IMR-90 (cell line): ENCODE results near the gene REXO5. TPM values are rescaled to one million over a fixed set of nuclear protein-coding genes. Genes with fewer than 3 reads are reported as not detected.
A peak's percentile ranks its signal among the peaks of the same experiment; 100 is the strongest.

ENCODE experiments used
- ATAC-seq: fragments of 200-7000 bp; cut with Tn5 transposase; 2 replicates; pipeline ENCODE4 v1.9.1; 2020; ENCODE audit warnings: low read depth, mild to moderate bottlenecking, moderate library complexity
- BruUV-seq: library from RNA; stranded (reverse); fragments of 400-500 nt; replicated peaks from 2 replicates; lab custom pipeline; 2021; lab: Mats Ljungman, UMichigan
- CTCF ChIA-PET: fragments of 300-600 bp; formaldehyde crosslinking; extraction: SDS; loops from one replicate; lab custom pipeline; 2021; ENCODE audit warnings: antibody characterized with exemption; lab: Yijun Ruan, JAX
- POLR2A ChIA-PET: fragments of 300-600 bp; sonication (Branson Sonifier 250); formaldehyde crosslinking; loops from one replicate; lab custom pipeline; 2022; ENCODE audit warnings: antibody characterized with exemption; ENCODE audit not compliant: unreplicated experiment; lab: Charles Lee
- DNase-seq: peaks from one replicate; pipeline ENCODE4 v3.0.0; 2013
- H2AFZ ChIP-seq: replicated peaks from 2 replicates; pipeline ENCODE3; 2013; ENCODE audit warnings: low read length, mild to moderate bottlenecking; ENCODE audit not compliant: poor library complexity
- H2AK5ac ChIP-seq: 2 replicates; pipeline ENCODE4 v1.6.1; 2013; ENCODE audit warnings: low read depth, low read length, inconsistent platforms
- H2AK9ac ChIP-seq: replicated peaks from 2 replicates; pipeline ENCODE3; 2013; ENCODE audit warnings: mild to moderate bottlenecking, low read depth, low read length, moderate library complexity; ENCODE audit not compliant: poor library complexity
- H2BK120ac ChIP-seq: 2 replicates; pipeline ENCODE4 v1.6.1; 2013; ENCODE audit warnings: low read depth, low read length, inconsistent platforms
- H2BK15ac ChIP-seq: 3 replicates; pipeline ENCODE4 v1.6.1; 2013; ENCODE audit warnings: low read depth, low read length, inconsistent platforms
- H2BK20ac ChIP-seq: 2 replicates; pipeline ENCODE4 v1.6.1; 2013; ENCODE audit warnings: low read depth, mild to moderate bottlenecking, inconsistent platforms, low read length, moderate library complexity
- H2BK5ac ChIP-seq: 2 replicates; pipeline ENCODE4 v1.6.1; 2013; ENCODE audit warnings: mild to moderate bottlenecking, low read depth, low read length, inconsistent platforms; ENCODE audit not compliant: poor library complexity, severe bottlenecking
- H3K14ac ChIP-seq: replicated peaks from 2 replicates; pipeline ENCODE4 v1.6.1; 2013; ENCODE audit warnings: low read depth, low read length, inconsistent platforms
- H3K18ac ChIP-seq: 2 replicates; pipeline ENCODE4 v1.6.1; 2013; ENCODE audit warnings: low read depth, low read length, control low read depth
- H3K23ac ChIP-seq: 2 replicates; pipeline ENCODE4 v1.6.1; 2013; ENCODE audit warnings: low read depth, low read length, inconsistent platforms
- H3K27ac ChIP-seq: 2 replicates; pipeline ENCODE4 v1.5.1; 2013; ENCODE audit warnings: mild to moderate bottlenecking, control low read depth, low read length; ENCODE audit not compliant: insufficient read depth
- H3K27me3 ChIP-seq: 2 replicates; pipeline ENCODE4 v1.6.1; 2013; ENCODE audit warnings: low read length; ENCODE audit not compliant: control insufficient read depth, insufficient read depth
- H3K36me3 ChIP-seq: 2 replicates; pipeline ENCODE4 v1.6.1; 2013; ENCODE audit warnings: low read length, mixed read lengths; ENCODE audit not compliant: control insufficient read depth, insufficient read depth
- H3K4ac ChIP-seq: 2 replicates; pipeline ENCODE4 v1.6.1; 2013; ENCODE audit warnings: low read depth, low read length, inconsistent platforms
- H3K4me1 ChIP-seq: 2 replicates; pipeline ENCODE4 v1.6.1; 2013; ENCODE audit warnings: low read length, mixed read lengths; ENCODE audit not compliant: control insufficient read depth, insufficient read depth
- H3K4me2 ChIP-seq: 2 replicates; pipeline ENCODE4 v1.6.1; 2013; ENCODE audit warnings: low read depth, mild to moderate bottlenecking, control low read depth, low read length, moderate library complexity
- H3K4me3 ChIP-seq: 2 replicates; pipeline ENCODE4 v1.5.1; 2013; ENCODE audit warnings: low read depth, mild to moderate bottlenecking, control low read depth, low read length, moderate library complexity; ENCODE audit not compliant: insufficient read depth
- H3K56ac ChIP-seq: 2 replicates; pipeline ENCODE4 v1.6.1; 2013; ENCODE audit warnings: low read length, inconsistent platforms; ENCODE audit not compliant: insufficient read depth; ENCODE audit errors: extremely low read depth
- H3K79me1 ChIP-seq, 2 experiments: 2 replicates each; pipeline ENCODE4 v1.6.1; 2013; ENCODE audit warnings: low read length in 2 of 2, inconsistent platforms in 1 of 2, low read depth in 1 of 2
- H3K9ac ChIP-seq: 2 replicates; pipeline ENCODE4 v1.6.1; 2013; ENCODE audit warnings: low read depth, low read length, control low read depth
- H3K9me1 ChIP-seq: 2 replicates; pipeline ENCODE4 v1.6.1; 2013; ENCODE audit warnings: low read length, inconsistent platforms; ENCODE audit not compliant: insufficient read depth
- H3K9me3 ChIP-seq: 2 replicates; pipeline ENCODE4 v1.6.1; 2013; ENCODE audit warnings: low read length; ENCODE audit not compliant: control insufficient read depth, insufficient read depth
- H4K20me1 ChIP-seq: 2 replicates; pipeline ENCODE4 v1.6.1; 2013; ENCODE audit warnings: low read length, inconsistent platforms; ENCODE audit not compliant: insufficient read depth
- H4K5ac ChIP-seq: 2 replicates; pipeline ENCODE4 v1.6.1; 2013; ENCODE audit warnings: mild to moderate bottlenecking, low read depth, low read length, control low read depth
- H4K8ac ChIP-seq, 2 experiments: 2 replicates each; pipeline ENCODE4 v1.6.1; 2013; ENCODE audit warnings: low read depth in 2 of 2, low read length in 2 of 2, control low read depth in 1 of 2, inconsistent platforms in 1 of 2
- H4K91ac ChIP-seq: 2 replicates; pipeline ENCODE4 v1.6.1; 2013; ENCODE audit warnings: low read depth, low read length, inconsistent platforms; ENCODE audit not compliant: insufficient read depth
- BHLHE40 ChIP-seq: fragments of 150-350 bp; IDR thresholded peaks from 2 replicates; pipeline ENCODE4 v1.6.1; 2016; ENCODE audit warnings: mild to moderate bottlenecking, low read depth, low read length
- CHD1 ChIP-seq: IDR thresholded peaks from 2 replicates; pipeline ENCODE4 v1.6.1; 2012; ENCODE audit warnings: low read depth, low read length, improper control_type of control experiment
- MAZ ChIP-seq: IDR thresholded peaks from 2 replicates; pipeline ENCODE4 v1.6.1; 2012; ENCODE audit warnings: low read depth, mild to moderate bottlenecking, low read length, improper control_type of control experiment, moderate library complexity, borderline replicate concordance
- NFE2L2 ChIP-seq: fragments of 150-350 bp; IDR thresholded peaks from 2 replicates; pipeline ENCODE4 v1.6.1; 2016; ENCODE audit warnings: low read depth, mild to moderate bottlenecking, low read length
- RAD21 ChIP-seq: IDR thresholded peaks from 2 replicates; pipeline ENCODE4 v1.6.1; 2012; ENCODE audit warnings: low read length, improper control_type of control experiment
- RCOR1 ChIP-seq: IDR thresholded peaks from 2 replicates; pipeline ENCODE4 v1.6.1; 2012; ENCODE audit warnings: mild to moderate bottlenecking, low read length, improper control_type of control experiment; ENCODE audit not compliant: insufficient replicate concordance
- SMC3 ChIP-seq: fragments of 150-350 bp; IDR thresholded peaks from 2 replicates; pipeline ENCODE4 v1.6.1; 2016; ENCODE audit warnings: low read depth, mild to moderate bottlenecking, antibody characterized with exemption, low read length, moderate library complexity
- WGBS, 2 experiments: methylation state at CpG; one replicate each; pipeline versions ENCODE4 v1.1.5 to v1.1.7; 2013; ENCODE audit warnings: missing lambda C conversion rate in 2 of 2; ENCODE audit not compliant: insufficient read length in 1 of 2; ENCODE audit errors: extremely low coverage in 2 of 2; 5-methylcytosine and 5-hydroxymethylcytosine counted together
- dilution Hi-C: fragments of 300-500 bp; cut with HindIII; formaldehyde crosslinking; loops from one replicate; pipeline ENCODE4 v1.14.3; 2018; ENCODE audit warnings: low sequenced_read_pairs; ENCODE audit not compliant: unreplicated experiment
- in situ Hi-C: fragments of 300-500 bp; cut with MboI; formaldehyde crosslinking; loops from 3 replicates; pipeline ENCODE4 v1.14.3; 2019; ENCODE audit warnings: low sequenced_read_pairs, inconsistent platforms, mixed read lengths
- intact Hi-C: fragments of 100-400 bp; cut with micrococcal nuclease; formaldehyde crosslinking; loops from 2 replicates; pipeline ENCODE4 v1.10.0; 2022
- polyA plus RNA-seq, 3 experiments: library from polyadenylated mRNA; depleted of rRNA; stranded (reverse); fragments of >200 nt; gene quantifications; 2 replicates each; pipeline ENCODE4 v1.2.3, GENCODE V29; 2012; ENCODE audit warnings: low replicate concordance in 1 of 3
- total RNA-seq: library from RNA; depleted of rRNA; stranded (reverse); fragments of >200 nt; gene quantifications from 2 replicates; pipeline ENCODE4 v1.2.3, GENCODE V29; 2012
- TF ChIP-seq, protein P1 (sequence below): conservative IDR thresholded peaks from 2 replicates; pipeline ENCODE4 v1.5.1; 2012; ENCODE audit warnings: mild to moderate bottlenecking, low read depth, low read length, improper control_type of control experiment

The REXO5 gene
- total and polyA plus RNA-seq, 2 of the 4 experiments (the other 2 are of a cell fraction): 3.7 to 7.0 TPM

DNA sequence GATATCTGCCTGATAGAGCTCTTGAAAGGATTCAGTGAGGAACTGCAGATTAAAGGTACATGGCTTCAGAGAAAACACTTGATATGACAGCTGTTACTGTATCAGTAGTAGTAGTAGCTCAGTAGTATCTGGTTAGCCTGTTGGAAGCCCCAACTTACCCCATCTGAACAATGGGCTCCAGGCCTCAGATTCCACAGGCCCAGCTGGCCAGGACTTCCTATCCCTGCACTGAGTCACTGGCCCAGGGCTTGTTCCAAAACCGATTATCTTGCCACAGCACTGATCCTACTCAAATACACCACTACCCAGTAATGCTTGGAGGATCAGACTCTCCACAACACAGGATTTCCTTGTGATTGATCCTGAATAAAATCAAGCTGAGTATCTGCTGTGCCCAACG is 61.3 kb downstream of the REXO5 start:
- no peak overlapping the region for H2AK9ac ChIP-seq
- H3K27me3 ChIP-seq: no peaks in the 10 kb centered on the region
- in situ Hi-C loops (no loop called here), dilution Hi-C loops (no loop called here), intact Hi-C loops (loop anchor here (2.0 kb wide), 1 partner anchor 17 kb away; no protein-coding TSS in a partner anchor)
- peaks cover 27% of the 10 kb centered on the region for H4K20me1 ChIP-seq
- ChIA-PET POLR2A (no interaction called here), CTCF (interaction anchor here (0.9 to 1.1 kb wide), 2 partner anchors 11 to 14 kb away, joined by 3 read pairs; no protein-coding TSS in a partner anchor)
- DNase-seq: peak; percentile 46
- H3K4ac ChIP-seq: peak overlapping the region; percentile 99; the same call in 1 of the 2 replicates
- BruUV-seq: no TSS peak
- H3K4me2 ChIP-seq: no peak overlapping the region
- peak overlapping the region; percentile 98 for H2BK5ac ChIP-seq
- H3K56ac ChIP-seq: no peak overlapping the region
- no peak overlapping the region; the same call in 1 of the 2 replicates for H4K91ac ChIP-seq
- H2AK5ac ChIP-seq: peak overlapping the region; percentile 80; the same call in 1 of the 2 replicates
- TF ChIP-seq SMC3: no peak
- no peak for TF ChIP-seq MAZ
- no peak for TF ChIP-seq RAD21
- TF ChIP-seq NFE2L2: no peak
- TF ChIP-seq BHLHE40: no peak
- TF ChIP-seq RCOR1: peak; percentile 26
- TF ChIP-seq, protein P1, sequence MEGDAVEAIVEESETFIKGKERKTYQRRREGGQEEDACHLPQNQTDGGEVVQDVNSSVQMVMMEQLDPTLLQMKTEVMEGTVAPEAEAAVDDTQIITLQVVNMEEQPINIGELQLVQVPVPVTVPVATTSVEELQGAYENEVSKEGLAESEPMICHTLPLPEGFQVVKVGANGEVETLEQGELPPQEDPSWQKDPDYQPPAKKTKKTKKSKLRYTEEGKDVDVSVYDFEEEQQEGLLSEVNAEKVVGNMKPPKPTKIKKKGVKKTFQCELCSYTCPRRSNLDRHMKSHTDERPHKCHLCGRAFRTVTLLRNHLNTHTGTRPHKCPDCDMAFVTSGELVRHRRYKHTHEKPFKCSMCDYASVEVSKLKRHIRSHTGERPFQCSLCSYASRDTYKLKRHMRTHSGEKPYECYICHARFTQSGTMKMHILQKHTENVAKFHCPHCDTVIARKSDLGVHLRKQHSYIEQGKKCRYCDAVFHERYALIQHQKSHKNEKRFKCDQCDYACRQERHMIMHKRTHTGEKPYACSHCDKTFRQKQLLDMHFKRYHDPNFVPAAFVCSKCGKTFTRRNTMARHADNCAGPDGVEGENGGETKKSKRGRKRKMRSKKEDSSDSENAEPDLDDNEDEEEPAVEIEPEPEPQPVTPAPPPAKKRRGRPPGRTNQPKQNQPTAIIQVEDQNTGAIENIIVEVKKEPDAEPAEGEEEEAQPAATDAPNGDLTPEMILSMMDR: no peak
- TF ChIP-seq CHD1: no peak
- H4K5ac ChIP-seq: no peak overlapping the region
- H4K8ac ChIP-seq: peak overlapping the region in 1 of 2 experiments; percentile 2; a peak in 1 of 4 replicates
- peaks cover 20% of the 10 kb centered on the region for H3K4me1 ChIP-seq
- WGBS, 2 experiments: no CpG with 5 or more reads among the region's 2 CpGs
- peak overlapping the region; percentile 21; the same call in 1 of the 3 replicates for H2BK15ac ChIP-seq
- H3K9me1 ChIP-seq: peaks cover 39% of the 10 kb centered on the region
- H2AFZ ChIP-seq: no peak overlapping the region
- peaks cover 47 to 90% of the 10 kb centered on the region in 2 experiments for H3K79me1 ChIP-seq
- H3K23ac ChIP-seq: peak overlapping the region; percentile 6; the same call in 1 of the 2 replicates
- H3K27ac ChIP-seq: no peak overlapping the region; the same call in 1 of the 2 replicates
- no peaks in the 10 kb centered on the region for H3K9me3 ChIP-seq
- H3K18ac ChIP-seq: no peak overlapping the region
- peak overlapping the region; percentile 100; the same call in 1 of the 2 replicates for H3K14ac ChIP-seq
- no peak overlapping the region for H3K9ac ChIP-seq
- no peaks in the 10 kb centered on the region for H3K36me3 ChIP-seq
- no peak overlapping the region for H2BK120ac ChIP-seq
- 0 out of 2 replicates have a peak overlapping the region, but pooled peaks have one; percentile 21 for H2BK20ac ChIP-seq
- H3K4me3 ChIP-seq: no peak overlapping the region
- no peak for ATAC-seq
